DND-41 (cell line): ENCODE results near the gene TBC1D4.
"Not testable (repeated sequence)": the region's sequence is repeated elsewhere in the genome, so short reads cannot be mapped to it uniquely, and the experiment has no call there.

ENCODE experiments used
- ATAC-seq: fragments of 200-7000 bp; cut with Tn5 transposase; 3 replicates; pipeline ENCODE4 v1.9.1; 2021; ENCODE audit warnings: low read depth; ENCODE audit not compliant: insufficient read depth
- DNase-seq: peaks from one replicate; pipeline ENCODE4 v3.0.0-alpha.2; 2020
- H2AFZ ChIP-seq: 2 replicates; pipeline ENCODE4 v1.6.0; 2012; ENCODE audit warnings: low read depth, low read length
- H3K27ac ChIP-seq: 2 replicates; pipeline ENCODE4 v1.5.1; 2012; ENCODE audit warnings: low read length, inconsistent platforms
- H3K27me3 ChIP-seq: fragments of 200-600 bp; sonication (generic); 2 replicates; pipeline ENCODE4 v1.6.0; 2012; ENCODE audit warnings: low read length, mild to moderate bottlenecking, inconsistent platforms; ENCODE audit not compliant: insufficient read depth, poor library complexity
- H3K36me3 ChIP-seq: 2 replicates; pipeline ENCODE4 v1.5.1; 2012; ENCODE audit warnings: low read length, inconsistent platforms; ENCODE audit not compliant: insufficient read depth
- H3K4me1 ChIP-seq: 2 replicates; pipeline ENCODE4 v1.5.1; 2012; ENCODE audit warnings: mild to moderate bottlenecking, low read length; ENCODE audit not compliant: insufficient read depth
- H3K4me2 ChIP-seq: 2 replicates; pipeline ENCODE4 v1.6.0; 2012; ENCODE audit warnings: mild to moderate bottlenecking, moderate library complexity, low read length, inconsistent platforms; ENCODE audit not compliant: insufficient read depth
- H3K4me3 ChIP-seq, 2 experiments: fragments of 200-600 bp in 1 of 2; shearing (Covaris generic) in 1 of 2; 2 replicates each; pipeline ENCODE4 v1.5.1; 2012 to 2016; ENCODE audit warnings: inconsistent platforms in 2 of 2, low read length in 2 of 2, mild to moderate bottlenecking in 2 of 2, low read depth in 1 of 2, moderate library complexity in 1 of 2
- H3K79me2 ChIP-seq: 2 replicates; pipeline ENCODE4 v1.6.0; 2012; ENCODE audit warnings: low read length, inconsistent platforms; ENCODE audit not compliant: insufficient read depth
- H3K9ac ChIP-seq: 2 replicates; pipeline ENCODE4 v1.6.0; 2012; ENCODE audit warnings: low read depth, mild to moderate bottlenecking, inconsistent platforms, low read length, moderate library complexity
- H3K9me3 ChIP-seq: 2 replicates; pipeline ENCODE4 v1.5.1; 2012; ENCODE audit warnings: low read length, moderate library complexity, mild to moderate bottlenecking, inconsistent platforms; ENCODE audit not compliant: insufficient read depth, severe bottlenecking
- H4K20me1 ChIP-seq: 2 replicates; pipeline ENCODE4 v1.6.0; 2012; ENCODE audit warnings: low read length; ENCODE audit not compliant: insufficient read depth
- CTCF ChIP-seq: IDR thresholded peaks from 2 replicates; pipeline ENCODE4 v1.5.1; 2012; ENCODE audit warnings: borderline replicate concordance, low read length, moderate library complexity, mild to moderate bottlenecking; ENCODE audit not compliant: poor library complexity, severe bottlenecking; ENCODE audit errors: extremely low read depth
- EZH2 ChIP-seq: IDR thresholded peaks from 3 replicates; pipeline ENCODE4 v1.6.1; 2012; ENCODE audit warnings: borderline replicate concordance, low read depth, mild to moderate bottlenecking, moderate library complexity, low read length, inconsistent platforms; ENCODE audit not compliant: severe bottlenecking

The TBC1D4 gene

DNA sequence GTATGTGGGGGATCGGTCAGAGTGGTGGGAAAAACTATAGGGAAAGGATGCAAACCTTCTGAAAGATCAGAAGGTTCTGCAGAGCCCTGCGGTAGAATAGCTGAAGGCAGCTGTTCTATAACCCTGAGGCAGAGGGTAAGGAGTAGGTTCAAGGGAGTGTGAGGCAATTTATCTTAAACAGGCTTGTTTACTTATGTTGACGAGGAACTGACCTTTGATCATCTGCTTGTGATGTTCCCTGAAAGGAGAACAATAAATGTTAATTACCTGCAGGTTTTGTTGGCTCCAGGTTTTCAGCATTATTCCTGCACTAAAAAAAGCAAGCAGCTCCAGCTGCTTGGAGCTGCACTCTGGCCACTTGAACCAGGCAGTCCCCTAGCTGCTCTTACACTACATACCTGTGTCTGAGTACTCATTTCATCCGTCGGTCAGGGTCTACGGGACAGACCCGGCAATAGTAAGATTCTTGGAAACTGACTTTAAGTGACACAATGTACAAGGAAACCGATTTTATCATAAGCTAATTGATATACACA, 202.1 kb downstream of the TBC1D4 start:
- Histone ChIP-seq H3K27ac (no peak overlapping the region), H2AFZ (no peak overlapping the region), H3K36me3 (no peaks in the 10 kb centered on the region), H3K27me3 (no peaks in the 10 kb centered on the region), H3K4me3 (no peak overlapping the region), H4K20me1 (no peaks in the 10 kb centered on the region), H3K9ac (no peak overlapping the region), H3K4me2 (no peak overlapping the region), H3K79me2 (no peaks in the 10 kb centered on the region), H3K4me1 (no peaks in the 10 kb centered on the region), H3K9me3 (no peaks in the 10 kb centered on the region)
- DNase-seq: no peak
- ATAC-seq: no peak
- TF ChIP-seq EZH2: no peak
- no peak for TF ChIP-seq CTCF

- H3K79me2 ChIP-seq, H3K27ac ChIP-seq, H3K9me3 ChIP-seq, H3K27me3 ChIP-seq, H3K9ac ChIP-seq, H3K4me3 ChIP-seq, H4K20me1 ChIP-seq, H3K4me1 ChIP-seq, DNase-seq, ATAC-seq, H3K36me3 ChIP-seq, H3K4me2 ChIP-seq, H2AFZ ChIP-seq: not testable (repeated sequence)
These were observed 208.3 kb downstream of the TBC1D4 start for GRCh38 chr13:75273695-75274094.

- ATAC-seq: no peak
- H3K27me3 ChIP-seq: no peaks in the 10 kb centered on the region
- H4K20me1 ChIP-seq: no peaks in the 10 kb centered on the region
- H3K4me3 ChIP-seq: no peak overlapping the region
- H3K79me2 ChIP-seq: no peaks in the 10 kb centered on the region
- no peak overlapping the region for H3K9ac ChIP-seq
- no peak overlapping the region for H3K4me2 ChIP-seq
- peaks cover 4% of the 10 kb centered on the region for H3K9me3 ChIP-seq
- no peaks in the 10 kb centered on the region for H3K36me3 ChIP-seq
- no peaks in the 10 kb centered on the region for H3K4me1 ChIP-seq
- DNase-seq: no peak
- no peak for TF ChIP-seq CTCF
- no peak for TF ChIP-seq EZH2
- H2AFZ ChIP-seq: no peak overlapping the region
- no peak overlapping the region for H3K27ac ChIP-seq
These were observed 210.1 kb downstream of the TBC1D4 start for GRCh38 chr13:75271846-75272245.

DNA sequence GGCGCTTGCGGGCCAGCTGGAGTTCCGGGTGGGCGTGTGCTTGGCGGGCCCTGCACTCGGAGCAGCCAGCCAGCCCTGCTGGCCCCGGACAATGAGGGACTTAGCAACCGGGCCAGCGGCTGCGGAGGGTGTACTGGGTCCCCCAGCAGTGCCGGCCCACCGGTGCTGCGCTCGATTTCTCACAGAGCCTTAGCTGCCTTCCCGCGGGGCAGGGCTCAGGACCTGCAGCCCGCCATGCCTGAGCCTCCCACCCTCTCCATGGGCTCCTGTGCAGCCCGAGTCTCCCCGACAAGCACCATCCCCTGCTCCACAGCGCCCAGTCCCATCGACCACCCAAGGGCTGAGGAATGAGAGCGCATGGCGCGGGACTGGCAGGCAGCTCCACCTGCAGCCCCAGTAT, 213.5 kb downstream of the TBC1D4 start:
- not testable (repeated sequence) for H3K36me3 ChIP-seq, H4K20me1 ChIP-seq, DNase-seq, H3K27me3 ChIP-seq, H3K9me3 ChIP-seq, H3K4me1 ChIP-seq, ATAC-seq, H3K9ac ChIP-seq, H3K4me3 ChIP-seq, H3K27ac ChIP-seq, H3K79me2 ChIP-seq, H3K4me2 ChIP-seq, H2AFZ ChIP-seq
